ENCODE measurements around the gene SMCO3. TPM values are rescaled to one million over a fixed set of nuclear protein-coding genes. Genes with fewer than 3 reads are reported as not detected.
A peak's percentile ranks its signal among the peaks of the same experiment; 100 is the strongest.

Gene SMCO3
- total and polyA plus RNA-seq, 2 of the 8 experiments (the other 6 are each of a cell fraction or from before 2014, with no cell fraction given), result not detected

- WGBS, 2 experiments (ENCODE audit: extremely low coverage in 1 of 2, insufficient coverage in 1 of 2, insufficient read length in 1 of 2, insufficient replicate concordance in 2 of 2, low coverage in 1 of 2, low lambda C conversion rate in 2 of 2, missing lambda C conversion rate in 1 of 2), result 88% methylated on average over 3 of the region's 3 CpGs; no CpG with 5 or more reads in 1 of the 2 experiments
Observed at GRCh38 chr12:14766649-14767215, 47.2 kb downstream of the SMCO3 start.

More at GRCh38 chr12:14766649-14767215, 47.2 kb downstream of the SMCO3 start:
- POLR2A ChIA-PET (ENCODE audit: partially characterized antibody), result interaction anchor here (0.9 to 2.6 kb wide), 5 partner anchors 8 to 73 kb away, joined by 3 to 12 read pairs (median 4); partner anchors contain the start of genes C12orf60 and WBP11
- Histone ChIP-seq H2BK15ac (ENCODE audit: low read length) (no peak overlapping the region), H2AFZ (ENCODE audit: low read length) (no peak overlapping the region), H2BK20ac (ENCODE audit: low read length) (no peak overlapping the region), H4K20me1 (replicated peaks in 1 of 2; ENCODE audit: control insufficient read depth in 1 of 2, insufficient read depth in 2 of 2, low read length in 2 of 2) (peaks cover 0 to 4% of the 10 kb centered on the region in 2 experiments), H3K36me3 (ENCODE audit: control insufficient read depth in 2 of 4, insufficient read depth in 4 of 4, low read length in 3 of 4) (peaks cover 0 to 4% (median under 1%) of the 10 kb centered on the region in 4 experiments; a peak in 1 of 8 replicates), H3K9me3 (ENCODE audit: insufficient read depth in 2 of 2, low read depth in 1 of 2, low read length in 1 of 2) (peaks cover 0 to 3% of the 10 kb centered on the region in 2 experiments; a peak in 1 of 4 replicates), H3K79me1 (ENCODE audit: low read depth, low read length) (no peaks in the 10 kb centered on the region), H3K4me1 (replicated peaks in 1 of 4; ENCODE audit: control insufficient read depth in 3 of 4, insufficient read depth in 4 of 4, low read length in 3 of 4) (no peaks in the 10 kb centered on the region; a peak in 2 of 7 replicates), H3K9ac (replicated peaks in 1 of 4; ENCODE audit: extremely low read depth in 1 of 4, low read depth in 3 of 4, low read length in 3 of 4) (no peak overlapping the region), H3K79me2 (ENCODE audit: control insufficient read depth in 1 of 2, insufficient read depth in 2 of 2, low read length in 2 of 2) (peaks cover 0 to 41% of the 10 kb centered on the region in 2 experiments; a peak in 2 of 4 replicates), H4K5ac (ENCODE audit: insufficient read length, low read depth, low read length) (no peak overlapping the region), H3K14ac (ENCODE audit: insufficient read length) (no peak overlapping the region), H2AK5ac (ENCODE audit: low read depth, low read length) (no peak overlapping the region), H4K91ac (replicated peaks; ENCODE audit: insufficient read length, low read length) (no peak overlapping the region), H3K23me2 (ENCODE audit: low read depth, low read length) (no peaks in the 10 kb centered on the region; the same call in 1 of the 2 replicates), H3K56ac (replicated peaks; ENCODE audit: insufficient read length, low read depth, low read length) (no peak overlapping the region), H2BK120ac (replicated peaks; ENCODE audit: low read depth, low read length) (no peak overlapping the region), H3K27ac (ENCODE audit: low read depth, low read length) (no peak overlapping the region), H3K4me3 (ENCODE audit: extremely low read depth in 1 of 4, insufficient read depth in 2 of 4, low read depth in 3 of 4, low read length in 4 of 4) (no peak overlapping the region), H3K27me3 (replicated peaks in 1 of 4; ENCODE audit: control insufficient read depth in 3 of 4, extremely low read depth in 1 of 4, insufficient read depth in 3 of 4, low read length in 3 of 4) (no peaks in the 10 kb centered on the region), H3K23ac (ENCODE audit: insufficient read length) (no peak overlapping the region), H3K18ac (ENCODE audit: extremely low read depth, low read length) (no peak overlapping the region), H3K4me2 (ENCODE audit: insufficient read depth in 1 of 2, low read depth in 2 of 2, low read length in 2 of 2) (no peak overlapping the region), H4K8ac (ENCODE audit: extremely low read depth, insufficient read depth, low read length) (no peak overlapping the region), H2BK12ac (ENCODE audit: low read depth, low read length) (no peak overlapping the region), H3K4ac (replicated peaks; ENCODE audit: insufficient read length, low read depth, low read length) (no peak overlapping the region), H2BK5ac (ENCODE audit: low read depth, low read length) (no peak overlapping the region)
- no peak for FAIRE-seq
- no peak for DNase-seq (ENCODE audit: low read depth in 1 of 2, low spot score in 2 of 2)
- peak in 1 of 2 experiments; percentile 45; a peak in 1 of 3 replicates for TF ChIP-seq POLR2A (IDR thresholded peaks at IDR 0.05; ENCODE audit: control extremely low read depth in 1 of 2, low read depth in 2 of 2, low read length in 2 of 2)
- no peak for TF ChIP-seq NRF1 (IDR thresholded peaks at IDR 0.05; ENCODE audit: low read depth, low read length)
- peak; percentile 68; the same call in 1 of the 2 replicates for TF ChIP-seq POLR2AphosphoS5 (IDR thresholded peaks at IDR 0.05; ENCODE audit: low read depth, low read length)
- TF ChIP-seq CTCF (IDR thresholded peaks at IDR 0.05; ENCODE audit: control extremely low read depth in 1 of 3, insufficient read depth in 1 of 3, low read depth in 1 of 3, low read length in 3 of 3), result no peak
- no peak for TF ChIP-seq SIRT6 (IDR thresholded peaks at IDR 0.05; ENCODE audit: low read length)
- TF ChIP-seq KDM5A (IDR thresholded peaks at IDR 0.05; ENCODE audit: low read length), result no peak
- TF ChIP-seq GABPA (IDR thresholded peaks at IDR 0.05; ENCODE audit: borderline replicate concordance, insufficient read depth, low read length), result no peak
- TF ChIP-seq CBX8 (IDR thresholded peaks at IDR 0.05; ENCODE audit: borderline replicate concordance, low read depth, low read length), result no peak
- no peak for TF ChIP-seq GTF2F1 (IDR thresholded peaks at IDR 0.05; ENCODE audit: borderline replicate concordance, low read depth, low read length)
- no peak for TF ChIP-seq ASH2L (IDR thresholded peaks at IDR 0.05; ENCODE audit: low read length)
- CTCF ChIA-PET (ENCODE audit: partially characterized antibody), result interaction anchor here (1.6 kb wide), 1 partner anchor 11 kb away, joined by 4 read pairs; no protein-coding TSS in a partner anchor

All from H1 (cell line).